SK-N-SH (cell line): Measurements from ENCODE around the gene STATH.

Source experiments
- MAX ChIP-seq: IDR thresholded peaks from 2 replicates; pipeline ENCODE4 v1.4.0; 2012; ENCODE audit warnings: low read depth
- NFIC ChIP-seq: IDR thresholded peaks from 2 replicates; pipeline ENCODE4 v1.4.0; 2012; ENCODE audit warnings: borderline replicate concordance
- RXRA ChIP-seq: IDR thresholded peaks from 2 replicates; pipeline ENCODE4 v1.4.0; 2012; ENCODE audit warnings: low read depth, mild to moderate bottlenecking, borderline replicate concordance
- TCF12 ChIP-seq: IDR thresholded peaks from 2 replicates; pipeline ENCODE4 v1.4.0; 2012
- YY1 ChIP-seq: IDR thresholded peaks from 2 replicates; pipeline ENCODE4 v1.4.0; 2012; ENCODE audit warnings: low read depth, mild to moderate bottlenecking
- TF ChIP-seq, protein P1 (sequence below): fragments of 200-600 bp; sonication (generic); IDR thresholded peaks from 2 replicates; pipeline ENCODE4 v1.6.1; 2017; ENCODE audit warnings: antibody characterized with exemption, mild to moderate bottlenecking, moderate library complexity

DNA sequence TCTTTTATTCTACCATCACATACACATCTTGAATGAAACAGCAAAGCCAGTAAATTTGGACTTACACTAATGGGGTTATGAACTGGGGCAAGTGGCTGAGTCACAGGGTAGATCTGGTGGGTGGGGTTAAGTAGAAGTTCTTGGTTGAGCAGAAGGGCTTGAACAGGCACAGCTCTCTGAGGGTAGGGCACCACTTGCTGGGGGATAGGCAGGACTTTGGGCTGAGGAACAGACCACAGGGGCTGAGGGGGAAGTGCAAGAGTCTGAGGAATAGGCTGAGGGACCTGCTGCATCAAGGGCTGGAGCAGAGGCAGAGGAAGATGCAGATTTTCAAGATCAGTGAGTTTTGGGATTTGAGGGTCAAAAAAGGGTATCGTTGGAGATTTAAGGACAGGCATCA is 38.6 kb upstream of the STATH start:
- TF ChIP-seq, protein P1, sequence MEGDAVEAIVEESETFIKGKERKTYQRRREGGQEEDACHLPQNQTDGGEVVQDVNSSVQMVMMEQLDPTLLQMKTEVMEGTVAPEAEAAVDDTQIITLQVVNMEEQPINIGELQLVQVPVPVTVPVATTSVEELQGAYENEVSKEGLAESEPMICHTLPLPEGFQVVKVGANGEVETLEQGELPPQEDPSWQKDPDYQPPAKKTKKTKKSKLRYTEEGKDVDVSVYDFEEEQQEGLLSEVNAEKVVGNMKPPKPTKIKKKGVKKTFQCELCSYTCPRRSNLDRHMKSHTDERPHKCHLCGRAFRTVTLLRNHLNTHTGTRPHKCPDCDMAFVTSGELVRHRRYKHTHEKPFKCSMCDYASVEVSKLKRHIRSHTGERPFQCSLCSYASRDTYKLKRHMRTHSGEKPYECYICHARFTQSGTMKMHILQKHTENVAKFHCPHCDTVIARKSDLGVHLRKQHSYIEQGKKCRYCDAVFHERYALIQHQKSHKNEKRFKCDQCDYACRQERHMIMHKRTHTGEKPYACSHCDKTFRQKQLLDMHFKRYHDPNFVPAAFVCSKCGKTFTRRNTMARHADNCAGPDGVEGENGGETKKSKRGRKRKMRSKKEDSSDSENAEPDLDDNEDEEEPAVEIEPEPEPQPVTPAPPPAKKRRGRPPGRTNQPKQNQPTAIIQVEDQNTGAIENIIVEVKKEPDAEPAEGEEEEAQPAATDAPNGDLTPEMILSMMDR, result no peak
- TF ChIP-seq TCF12, result no peak
- TF ChIP-seq YY1, result no peak
- no peak for TF ChIP-seq NFIC
- TF ChIP-seq MAX, result no peak
- TF ChIP-seq RXRA, result no peak
